Diencephalon (tissue), 1 donor: Measurements from ENCODE around the gene GPR156. TPM values are rescaled to one million over a fixed set of nuclear protein-coding genes. Genes with fewer than 3 reads are reported as not detected.

Experiments used
- small RNA-seq: library from RNA; depleted of rRNA; stranded (forward); fragments of <200 nt; gene quantifications from one replicate; pipeline ENCODE3, GENCODE V24; 2014
- total RNA-seq: library from RNA; depleted of rRNA; stranded (reverse); fragments of >200 nt; gene quantifications from one replicate; pipeline ENCODE4 v1.2.3, GENCODE V29; 2014

GPR156 gene
- total RNA-seq = 1.4 TPM

DNA sequence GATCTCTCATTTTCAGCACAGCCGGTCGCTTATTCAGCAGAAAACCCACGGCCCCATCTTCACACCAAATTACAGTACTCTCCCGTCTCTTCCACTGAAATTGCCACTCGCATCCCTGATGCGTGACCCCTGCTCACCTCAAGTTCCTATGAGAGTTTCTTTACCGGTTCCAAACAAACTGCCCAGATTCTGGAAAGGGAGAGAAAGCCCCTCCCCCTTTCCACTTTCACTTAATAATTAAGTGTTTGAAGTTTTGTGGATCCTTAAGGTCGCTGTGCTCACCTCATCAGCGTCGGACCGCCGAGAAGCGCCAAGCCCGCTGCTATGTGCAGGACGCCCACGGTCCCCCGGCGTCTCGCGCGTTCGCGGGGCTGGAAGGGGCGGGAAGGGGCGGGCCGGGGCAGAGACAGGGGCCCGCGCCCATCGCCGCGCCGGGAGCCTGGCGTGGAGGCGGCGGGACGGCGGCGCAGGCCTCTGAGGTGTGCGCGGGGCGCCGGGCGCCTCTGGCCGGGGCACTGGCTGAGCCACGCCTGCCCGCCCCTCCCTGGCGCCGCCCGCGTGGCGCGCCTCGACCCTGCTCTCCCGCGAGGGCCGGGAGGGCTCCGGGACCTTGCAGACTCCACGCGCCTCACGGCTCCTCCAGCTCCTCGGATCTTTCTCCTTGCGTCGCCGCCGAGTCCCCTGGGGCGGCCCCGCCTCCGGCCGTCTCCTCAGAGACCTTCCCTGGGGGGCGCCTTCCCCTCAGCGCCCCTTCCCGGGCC is at the start of gene GPR156:
TSS of gene GPR156 (minus strand) at position 476 of the 761 bp plus-strand sequence. CDS start 41,124 bp downstream, outside the sequence.

Small RNA genes within 50 kb of the gene (small RNA-seq; reads per million reads assigned to genes)
- gene RF00019 (not detected), gene RN7SL397P (not detected)

Other genes with a start within 250 kb of the GPR156 start
- 152 TPM for gene GSK3B, start 190.8 kb downstream of the GPR156 start, total RNA-seq
- gene LRRC58, start 64.1 kb upstream of the GPR156 start, total RNA-seq = 30.2 TPM
- 43.6 TPM for gene FSTL1, start 165.8 kb upstream of the GPR156 start, total RNA-seq